ENCODE measurements around the gene OR2G3.

GRCh38 chr1:247638781-247639180, 33.4 kb downstream of the OR2G3 start:
- TF ChIP-seq CTCF (IDR thresholded peaks at IDR 0.05) (no peak), POLR2A (IDR thresholded peaks at IDR 0.05) (no peak), POLR2AphosphoS5 (IDR thresholded peaks at IDR 0.05; ENCODE audit: insufficient read depth in 1 of 2, low read depth in 1 of 2) (no peak)

Measured in vagina (tissue), 2 donors.